GM10248 (cell line): ENCODE results near the gene TPRX2.

Source experiments
- CTCF ChIA-PET: fragments of 300-600 bp; sonication (Branson Sonifier 250); formaldehyde crosslinking; extraction: SDS; loops from one replicate; lab custom pipeline; 2021; ENCODE audit warnings: antibody characterized with exemption; lab: Yijun Ruan, JAX
- POLR2A ChIA-PET: fragments of 350-650 bp; sonication (Branson Sonifier 250); formaldehyde crosslinking; extraction: SDS; loops from one replicate; lab custom pipeline; 2020; ENCODE audit warnings: antibody characterized with exemption; lab: Yijun Ruan, JAX
- DNase-seq: peaks from one replicate; pipeline ENCODE4 v3.0.0; 2012; ENCODE audit errors: extremely low spot score
- CTCF ChIP-seq: IDR thresholded peaks from 2 replicates; pipeline ENCODE4 v1.5.1; 2012; ENCODE audit warnings: mild to moderate bottlenecking, low read depth; ENCODE audit errors: extremely low read depth, missing control alignments, control extremely low read depth

Gene TPRX2

GRCh38 chr19:47895165-47895782 lies 36.2 kb downstream of the TPRX2 start:
- POLR2A ChIA-PET: no interaction called here
- CTCF ChIA-PET: interaction anchor here (1.3 kb wide), 1 partner anchor 26 kb away, joined by 3 read pairs; no protein-coding TSS in a partner anchor

GRCh38 chr19:47896019-47896418 lies 37.0 kb downstream of the TPRX2 start:
- no peak for DNase-seq
- ChIA-PET CTCF (interaction anchor here (1.0 to 1.3 kb wide), 2 partner anchors 27 kb away, joined by 3 read pairs; no protein-coding TSS in a partner anchor), POLR2A (no interaction called here)
- TF ChIP-seq CTCF: no peak

More at GRCh38 chr19:47895165-47895782, 36.2 kb downstream of the TPRX2 start:
- no peak for TF ChIP-seq CTCF
- no peak for DNase-seq

- POLR2A ChIA-PET: no interaction called here
- no peak for TF ChIP-seq CTCF
- DNase-seq: no peak
- CTCF ChIA-PET: interaction anchor here (1.0 kb wide), 1 partner anchor 28 kb away, joined by 3 read pairs; no protein-coding TSS in a partner anchor
These were observed 37.7 kb downstream of the TPRX2 start for GRCh38 chr19:47896773-47897172.

- CTCF ChIA-PET: no interaction called here
- POLR2A ChIA-PET: no interaction called here
- no peak for TF ChIP-seq CTCF
- DNase-seq: no peak
These were observed 38.8 kb downstream of the TPRX2 start for GRCh38 chr19:47897861-47898260.

- ChIA-PET CTCF (interaction anchor here (2.0 kb wide), 1 partner anchor 30 kb away, joined by 4 read pairs; no protein-coding TSS in a partner anchor), POLR2A (no interaction called here)
- no peak for TF ChIP-seq CTCF
These were observed 40.3 kb downstream of the TPRX2 start for GRCh38 chr19:47899335-47899734.

GRCh38 chr19:47901370-47901769 lies 42.3 kb downstream of the TPRX2 start:
- POLR2A ChIA-PET: no interaction called here
- DNase-seq: no peak
- CTCF ChIA-PET: interaction anchor here (1.3 kb wide), 1 partner anchor 62 kb away, joined by 3 read pairs; no protein-coding TSS in a partner anchor
- TF ChIP-seq CTCF: no peak

More at GRCh38 chr19:47899335-47899734, 40.3 kb downstream of the TPRX2 start:
- no peak for DNase-seq
